Measurements from ENCODE around the gene EPHA5.
"Not testable (repeated sequence)": the region's sequence is repeated elsewhere in the genome, so short reads cannot be mapped to it uniquely, and the experiment has no call there.

Gene EPHA5

DNA sequence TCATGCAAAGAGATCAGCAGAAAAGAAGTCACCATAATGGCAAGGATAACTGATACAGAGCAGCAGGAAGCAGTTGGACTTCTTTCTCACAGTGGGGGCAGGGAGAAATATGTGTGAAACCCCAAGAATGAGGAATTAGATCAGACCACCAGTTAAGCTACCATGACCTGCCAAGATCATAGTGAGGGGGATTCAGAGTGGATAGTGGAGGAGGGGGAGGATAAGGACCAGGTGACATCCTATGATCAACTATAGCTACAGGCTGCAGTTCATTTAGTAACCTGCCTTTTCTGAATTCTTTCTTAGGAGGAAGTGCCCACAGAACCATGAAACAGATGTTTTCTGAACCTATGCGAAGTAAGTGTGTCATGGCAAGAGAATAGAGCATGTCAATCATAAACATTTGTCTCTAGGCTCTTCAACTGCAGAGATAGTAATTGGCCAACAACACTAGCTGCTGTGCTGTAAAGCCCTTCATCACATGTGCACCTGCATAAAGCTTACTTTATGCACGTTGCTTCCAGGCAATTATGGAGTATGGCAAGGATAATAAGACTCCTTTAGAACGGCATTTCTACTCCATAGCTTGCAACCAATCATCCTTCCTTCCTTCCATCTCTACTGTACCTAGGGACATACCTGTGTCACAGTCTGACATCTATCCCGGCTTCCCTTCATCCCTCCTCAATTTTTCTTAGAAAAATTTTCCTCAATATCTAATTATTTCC, 329.7 kb downstream of the EPHA5 start:
- in situ Hi-C loops (cut with HindIII; ENCODE audit: low sequenced_read_pairs) = no loop called here
- TF ChIP-seq, protein P1, sequence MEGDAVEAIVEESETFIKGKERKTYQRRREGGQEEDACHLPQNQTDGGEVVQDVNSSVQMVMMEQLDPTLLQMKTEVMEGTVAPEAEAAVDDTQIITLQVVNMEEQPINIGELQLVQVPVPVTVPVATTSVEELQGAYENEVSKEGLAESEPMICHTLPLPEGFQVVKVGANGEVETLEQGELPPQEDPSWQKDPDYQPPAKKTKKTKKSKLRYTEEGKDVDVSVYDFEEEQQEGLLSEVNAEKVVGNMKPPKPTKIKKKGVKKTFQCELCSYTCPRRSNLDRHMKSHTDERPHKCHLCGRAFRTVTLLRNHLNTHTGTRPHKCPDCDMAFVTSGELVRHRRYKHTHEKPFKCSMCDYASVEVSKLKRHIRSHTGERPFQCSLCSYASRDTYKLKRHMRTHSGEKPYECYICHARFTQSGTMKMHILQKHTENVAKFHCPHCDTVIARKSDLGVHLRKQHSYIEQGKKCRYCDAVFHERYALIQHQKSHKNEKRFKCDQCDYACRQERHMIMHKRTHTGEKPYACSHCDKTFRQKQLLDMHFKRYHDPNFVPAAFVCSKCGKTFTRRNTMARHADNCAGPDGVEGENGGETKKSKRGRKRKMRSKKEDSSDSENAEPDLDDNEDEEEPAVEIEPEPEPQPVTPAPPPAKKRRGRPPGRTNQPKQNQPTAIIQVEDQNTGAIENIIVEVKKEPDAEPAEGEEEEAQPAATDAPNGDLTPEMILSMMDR (IDR thresholded peaks at IDR 0.05; ENCODE audit: low read depth, low read length, missing control alignments) = no peak
- no peak for DNase-seq (ENCODE audit: low read depth)
- no peak overlapping the region for H3K4me3 ChIP-seq (ENCODE audit: low read depth, low read length)

DNA sequence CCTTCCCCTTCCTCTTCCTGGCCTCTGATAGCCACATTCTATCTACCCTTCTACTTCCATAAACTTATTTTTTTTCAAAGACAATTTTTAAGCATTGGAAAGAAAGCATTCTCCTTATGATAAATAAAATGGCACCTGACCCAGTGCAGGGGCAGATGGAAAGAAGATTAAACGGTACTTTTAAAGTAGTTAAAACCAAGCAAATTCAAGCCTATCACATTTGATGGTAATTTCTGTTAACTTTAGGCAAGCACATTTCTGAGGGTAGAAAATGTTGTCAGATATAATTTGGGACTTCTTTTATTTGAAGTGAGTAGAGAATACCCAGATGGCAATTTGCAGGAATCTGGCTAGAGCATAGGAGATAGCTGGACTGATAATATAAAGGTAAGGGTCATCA, 332.9 kb downstream of the EPHA5 start:
- TF ChIP-seq, protein P1 (IDR thresholded peaks at IDR 0.05; ENCODE audit: low read depth, low read length, missing control alignments) = no peak
- in situ Hi-C loops (cut with HindIII; ENCODE audit: low sequenced_read_pairs) = no loop called here
- no peak for DNase-seq (ENCODE audit: low read depth)
- no peak overlapping the region for H3K4me3 ChIP-seq (ENCODE audit: low read depth, low read length)

DNA sequence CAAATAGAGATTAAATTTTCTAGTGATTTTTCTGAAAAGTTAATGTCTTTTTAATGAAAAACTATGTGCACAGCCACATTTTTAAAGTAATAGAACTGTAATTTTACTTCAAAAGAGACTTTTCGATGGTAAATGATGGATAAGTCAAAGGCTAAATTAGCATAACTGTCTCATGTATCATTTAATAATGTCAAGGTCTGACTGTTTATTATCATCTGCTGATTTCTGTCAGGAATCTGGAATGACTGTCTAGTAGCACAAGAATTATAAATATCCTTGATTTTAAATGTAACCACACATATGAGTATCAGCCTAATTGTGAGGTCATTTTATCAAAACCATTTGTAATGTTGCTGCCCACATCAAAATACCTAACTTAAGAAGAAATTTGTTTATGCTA, 333.8 kb downstream of the EPHA5 start:
- in situ Hi-C loops (cut with HindIII; ENCODE audit: low sequenced_read_pairs) = no loop called here
- TF ChIP-seq, protein P1 (IDR thresholded peaks at IDR 0.05; ENCODE audit: low read depth, low read length, missing control alignments) = no peak
- no peak for DNase-seq (ENCODE audit: low read depth)
- H3K4me3 ChIP-seq (ENCODE audit: low read depth, low read length) = no peak overlapping the region

DNA sequence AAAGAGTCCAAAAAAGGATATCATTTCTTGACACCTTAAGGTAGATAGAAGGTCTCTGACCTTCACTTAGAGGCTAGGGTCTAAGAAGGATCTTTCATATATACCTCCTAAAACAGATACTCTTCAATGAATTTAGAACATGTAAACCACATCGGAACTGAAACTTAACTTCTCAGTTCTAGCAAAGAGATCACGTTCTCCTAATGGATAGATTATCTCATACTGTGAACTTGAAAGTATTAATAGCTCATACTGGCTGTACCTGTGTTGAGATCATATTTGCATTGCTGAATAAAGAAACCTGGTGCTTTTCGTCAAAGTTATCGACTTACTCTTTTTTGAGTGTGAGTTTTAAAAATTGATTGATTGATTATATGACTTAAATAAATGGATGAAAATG, 353.8 kb downstream of the EPHA5 start:
- in situ Hi-C loops (cut with HindIII; ENCODE audit: low sequenced_read_pairs) = no loop called here

DNA sequence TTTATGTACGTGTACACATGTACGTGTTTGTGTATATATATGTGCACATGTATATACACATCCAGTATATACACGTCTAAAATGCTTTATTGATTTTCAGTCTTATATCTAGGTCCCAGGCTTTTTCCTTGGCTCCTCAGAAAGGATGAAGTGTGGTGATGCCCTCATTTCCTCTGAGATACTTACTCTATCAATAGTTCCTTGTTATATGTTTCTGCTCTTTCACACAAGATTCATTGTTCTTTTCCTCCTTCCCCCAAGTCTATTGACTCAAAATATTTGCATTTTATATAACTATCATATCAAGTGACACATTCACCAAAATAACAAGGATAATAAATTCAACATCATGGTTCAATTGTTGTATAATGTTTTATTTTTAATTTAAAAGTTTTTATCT, 359.2 kb downstream of the EPHA5 start:
- TF ChIP-seq, protein P1 (IDR thresholded peaks at IDR 0.05; ENCODE audit: low read depth, low read length, missing control alignments) = no peak
- no peak for DNase-seq (ENCODE audit: low read depth)
- in situ Hi-C loops (cut with HindIII; ENCODE audit: low sequenced_read_pairs) = no loop called here

More for the DNA sequence above, 353.8 kb downstream of the EPHA5 start:
- DNase-seq (ENCODE audit: low read depth) = no peak
- TF ChIP-seq, protein P1 (IDR thresholded peaks at IDR 0.05; ENCODE audit: low read depth, low read length, missing control alignments) = no peak
- H3K4me3 ChIP-seq (ENCODE audit: low read depth, low read length) = no peak overlapping the region

DNA sequence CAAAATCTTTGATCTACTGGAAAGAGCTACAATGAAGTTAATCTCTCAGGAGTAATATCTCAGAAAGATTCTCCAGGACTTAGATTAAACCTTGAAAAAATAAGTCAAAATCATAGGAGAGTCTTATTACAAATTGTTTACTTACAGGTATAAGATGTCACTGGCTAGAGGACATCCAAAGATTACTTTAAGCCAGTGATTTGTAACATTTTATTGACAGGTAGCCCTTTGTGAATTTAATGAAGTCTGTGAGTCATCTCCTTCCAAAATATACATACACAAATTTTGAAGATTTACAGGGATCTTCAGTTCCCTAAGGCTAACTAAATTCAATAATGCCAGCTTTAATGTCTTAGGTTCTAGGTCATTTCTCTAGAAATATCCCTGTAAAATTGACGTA, 359.7 kb downstream of the EPHA5 start:
- TF ChIP-seq, protein P1 (IDR thresholded peaks at IDR 0.05; ENCODE audit: low read depth, low read length, missing control alignments) = no peak
- in situ Hi-C loops (cut with HindIII; ENCODE audit: low sequenced_read_pairs) = no loop called here
- no peak for DNase-seq (ENCODE audit: low read depth)
- H3K4me3 ChIP-seq (ENCODE audit: low read depth, low read length) = no peak overlapping the region

More for the DNA sequence above, 359.2 kb downstream of the EPHA5 start:
- H3K4me3 ChIP-seq (ENCODE audit: low read depth, low read length) = no peak overlapping the region

DNA sequence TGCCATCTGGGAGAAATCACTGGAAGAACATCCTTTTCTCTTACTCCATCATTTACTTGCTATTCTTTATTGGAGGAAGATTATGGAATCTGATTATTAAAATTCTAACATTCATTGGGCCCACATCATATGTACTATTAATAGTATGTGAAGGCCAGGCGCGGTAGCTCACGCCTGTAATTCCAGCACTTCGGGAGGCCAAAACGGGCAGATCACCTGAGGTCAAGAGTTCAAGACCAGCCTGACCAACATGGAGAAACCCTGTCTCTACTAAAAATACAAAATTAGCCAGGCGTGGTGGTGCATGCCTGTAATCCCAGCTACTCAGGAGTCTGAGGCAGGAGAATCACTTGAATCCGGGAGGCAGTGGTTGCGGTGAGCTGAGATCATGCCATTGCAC, 361.7 kb downstream of the EPHA5 start:
- H3K4me3 ChIP-seq (ENCODE audit: low read depth, low read length); in situ Hi-C loops (cut with HindIII; ENCODE audit: low sequenced_read_pairs); DNase-seq (ENCODE audit: low read depth): not testable (repeated sequence)
